Uterus (tissue), 2 donors: ENCODE data around the gene MEMO1.

ENCODE experiments used
- CTCF ChIP-seq, 4 experiments: fragments of 200-600 bp in 2 of 4; fragments of 450-650 bp in 2 of 4; sonication (generic) in 2 of 4; IDR thresholded peaks; one replicate each; pipeline ENCODE4 v1.5.1; 2016 to 2019; ENCODE audit warnings: antibody characterized with exemption in 4 of 4, mild to moderate bottlenecking in 2 of 4, moderate library complexity in 1 of 4
- POLR2A ChIP-seq, 2 donors: fragments of 450-650 bp; IDR thresholded peaks; one replicate each; pipeline ENCODE4 v1.6.1; 2016; ENCODE audit warnings: antibody characterized with exemption in 2 of 2, mild to moderate bottlenecking in 1 of 2, moderate library complexity in 1 of 2

- TF ChIP-seq CTCF (IDR thresholded peaks at IDR 0.05), result no peak
- TF ChIP-seq POLR2A (IDR thresholded peaks at IDR 0.05), result no peak
Measured at GRCh38 chr2:31962757-31963361, 47.9 kb downstream of the MEMO1 start.
